ENCODE results near the gene FLG.

The FLG gene

GRCh38 chr1:152325111-152325510, at the start of gene FLG:
Gene FLG (minus strand): TSS chr1:152325239. CDS start chr1:152315456, 9,783 bp downstream.
- H3K4me3 ChIP-seq (ENCODE audit: low read depth, low read length), result no peak within 1 kb of the TSS
- no peak for DNase-seq (ENCODE audit: low read depth)
- TF ChIP-seq CTCF (conservative IDR thresholded peaks at IDR 0.05; ENCODE audit: low read depth, low read length), result no peak

DNA sequence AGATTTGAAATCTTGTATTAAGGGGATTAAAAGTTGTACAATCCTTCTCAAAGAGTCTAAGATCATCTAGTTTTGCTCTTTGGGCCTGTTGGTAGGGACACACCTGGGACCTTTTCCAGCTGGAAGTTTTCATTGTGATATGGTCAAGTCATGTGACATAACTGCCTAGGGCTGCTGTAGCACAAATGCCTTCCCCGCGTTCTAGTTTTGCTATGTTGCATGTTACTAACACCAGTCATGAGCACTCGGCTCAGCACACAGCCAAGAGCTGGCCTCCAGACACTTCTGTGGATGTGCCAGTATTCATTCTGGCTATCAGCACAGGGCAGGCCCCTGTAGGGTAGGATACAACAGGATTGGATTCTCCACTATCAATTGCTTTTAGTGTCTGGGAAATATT, 49.4 kb upstream of the FLG start:
- no peak overlapping the region for H3K4me3 ChIP-seq (ENCODE audit: low read depth, low read length)
- DNase-seq (ENCODE audit: low read depth), result no peak
- no peak for TF ChIP-seq CTCF (conservative IDR thresholded peaks at IDR 0.05; ENCODE audit: low read depth, low read length)

GRCh38 chr1:152372672-152373071, 47.6 kb upstream of the FLG start:
- DNase-seq (ENCODE audit: low read depth), result no peak
- H3K4me3 ChIP-seq (ENCODE audit: low read depth, low read length), result no peak overlapping the region
- no peak for TF ChIP-seq CTCF (conservative IDR thresholded peaks at IDR 0.05; ENCODE audit: low read depth, low read length)

GRCh38 chr1:152367436-152367835, 42.4 kb upstream of the FLG start:
- DNase-seq (ENCODE audit: low read depth), result no peak
- no peak for TF ChIP-seq CTCF (conservative IDR thresholded peaks at IDR 0.05; ENCODE audit: low read depth, low read length)

DNA sequence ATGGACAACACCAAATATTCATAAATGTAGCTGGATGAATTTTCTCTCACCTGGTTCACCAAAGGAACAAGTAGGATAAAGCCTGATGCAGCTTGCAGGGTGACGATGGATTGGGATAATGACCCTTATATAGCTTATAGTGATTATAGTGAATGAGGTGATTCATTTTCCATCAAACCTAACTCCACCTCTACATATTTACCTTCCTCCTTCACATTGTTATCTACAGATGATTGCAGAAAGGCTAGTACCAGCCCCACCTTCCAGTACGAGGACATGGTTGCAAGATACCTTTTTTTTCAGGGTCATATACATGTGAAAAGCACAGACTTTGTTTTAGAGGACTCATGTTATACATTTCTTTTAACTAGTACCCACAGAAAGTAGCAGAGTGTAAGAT, 34.9 kb upstream of the FLG start, which contains the start of gene FLG2:
Gene FLG2, minus strand, starts transcription at position 101 of the 400 bp plus-strand sequence. CDS start 1,122 bp downstream, outside the sequence.
- no peak within 1 kb of the TSS for H3K4me3 ChIP-seq (ENCODE audit: low read depth, low read length)
- DNase-seq (ENCODE audit: low read depth), result no peak
- TF ChIP-seq CTCF (conservative IDR thresholded peaks at IDR 0.05; ENCODE audit: low read depth, low read length), result no peak

More at GRCh38 chr1:152367436-152367835, 42.4 kb upstream of the FLG start:
- H3K4me3 ChIP-seq (ENCODE audit: low read depth, low read length), result no peak overlapping the region

DNA sequence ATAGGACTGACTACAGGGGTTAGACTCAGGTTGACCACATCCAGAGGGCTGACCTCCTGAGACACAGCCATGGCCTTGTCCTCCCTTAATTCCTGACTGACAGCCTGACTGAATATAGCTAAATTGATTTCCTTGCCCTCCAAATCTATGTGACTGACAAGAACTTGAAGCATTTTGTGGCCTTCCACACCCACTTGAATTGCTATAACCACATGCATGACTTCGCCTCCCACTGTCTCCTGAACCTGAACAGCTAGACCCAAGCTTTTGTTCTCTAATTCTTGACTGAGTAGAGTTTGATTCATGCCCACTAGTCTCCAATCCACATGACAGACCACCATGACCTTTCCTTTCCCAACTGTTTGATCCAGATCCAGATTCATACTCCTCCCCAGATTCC, 31.7 kb upstream of the FLG start:
- H3K4me3 ChIP-seq (ENCODE audit: low read depth, low read length), result no peak overlapping the region
- DNase-seq (ENCODE audit: low read depth), result no peak
- no peak for TF ChIP-seq CTCF (conservative IDR thresholded peaks at IDR 0.05; ENCODE audit: low read depth, low read length)

- no peak for DNase-seq (ENCODE audit: low read depth)
- TF ChIP-seq CTCF (conservative IDR thresholded peaks at IDR 0.05; ENCODE audit: low read depth, low read length), result no peak
- H3K4me3 ChIP-seq (ENCODE audit: low read depth, low read length), result no peak overlapping the region
Measured at GRCh38 chr1:152349611-152350010, 24.6 kb upstream of the FLG start.

Data from choroid plexus epithelial cell (primary cell).